CD8-positive, alpha-beta memory T cell (primary cell): Measurements from ENCODE around the gene OR51Q1. TPM values are rescaled to one million over a fixed set of nuclear protein-coding genes. Genes with fewer than 3 reads are reported as not detected.
A peak's percentile ranks its signal among the peaks of the same experiment; 100 is the strongest.

Source experiments
- CTCF ChIA-PET: fragments of 350-600 bp; sonication (Branson Sonifier 250); formaldehyde crosslinking; loops from one replicate; lab custom pipeline; 2021; ENCODE audit warnings: antibody characterized with exemption; lab: Charles Lee
- POLR2A ChIA-PET: fragments of 350-600 bp; sonication (Branson Sonifier 250); formaldehyde crosslinking; loops from one replicate; lab custom pipeline; 2021; ENCODE audit warnings: antibody characterized with exemption; lab: Charles Lee
- DNase-seq, 5 donors: peaks; one replicate each; pipeline versions ENCODE4 v3.0.0 to v3.0.0-alpha.2; 2020 to 2022; ENCODE audit warnings: mixed read lengths in 1 of 5
- H3K27ac ChIP-seq: one replicate; pipeline ENCODE4 v1.7.0; 2013; ENCODE audit warnings: low read depth, mild to moderate bottlenecking, low read length, moderate library complexity
- H3K27me3 ChIP-seq: 2 replicates; pipeline ENCODE4 v1.7.0; 2013; ENCODE audit warnings: low read length, mild to moderate bottlenecking; ENCODE audit not compliant: insufficient read depth, poor library complexity, severe bottlenecking
- H3K36me3 ChIP-seq: 2 replicates; pipeline ENCODE4 v1.7.0; 2013; ENCODE audit warnings: mild to moderate bottlenecking, low read length, moderate library complexity; ENCODE audit not compliant: insufficient read depth
- H3K4me1 ChIP-seq: 2 replicates; pipeline ENCODE4 v1.7.0; 2013; ENCODE audit warnings: mild to moderate bottlenecking, low read length, moderate library complexity; ENCODE audit not compliant: insufficient read depth
- H3K4me3 ChIP-seq: 2 replicates; pipeline ENCODE4 v1.7.0; 2013; ENCODE audit warnings: mild to moderate bottlenecking, low read length
- H3K9me3 ChIP-seq: 2 replicates; pipeline ENCODE4 v1.7.0; 2013; ENCODE audit warnings: mild to moderate bottlenecking, low read length
- H3K27ac Mint-ChIP-seq, 8 donors: one replicate each; pipeline ENCODE4 v1.8.0; 2020 to 2021; ENCODE audit warnings: mixed read lengths in 8 of 8, mild to moderate bottlenecking in 6 of 8, inconsistent platforms in 3 of 8, moderate library complexity in 3 of 8
- H3K27me3 Mint-ChIP-seq, 2 donors: one replicate each; pipeline ENCODE4 v1.8.0; 2020 to 2021; ENCODE audit warnings: mixed read lengths in 2 of 2, mild to moderate bottlenecking in 1 of 2, moderate library complexity in 1 of 2
- H3K36me3 Mint-ChIP-seq, 3 donors: one replicate each; pipeline ENCODE4 v1.8.0; 2020 to 2021; ENCODE audit warnings: mixed read lengths in 3 of 3, inconsistent platforms in 1 of 3, mild to moderate bottlenecking in 1 of 3
- H3K4me1 Mint-ChIP-seq, 3 donors: one replicate each; pipeline ENCODE4 v1.8.0; 2020 to 2021; ENCODE audit warnings: mixed read lengths in 3 of 3, inconsistent platforms in 1 of 3, mild to moderate bottlenecking in 1 of 3
- H3K4me3 Mint-ChIP-seq, 7 donors: one replicate each; pipeline ENCODE4 v1.8.0; 2020 to 2021; ENCODE audit warnings: mixed read lengths in 7 of 7, mild to moderate bottlenecking in 6 of 7, moderate library complexity in 4 of 7, inconsistent platforms in 2 of 7
- H3K9me3 Mint-ChIP-seq, 5 donors: one replicate each; pipeline ENCODE4 v1.8.0; 2020 to 2022; ENCODE audit warnings: mixed read lengths in 5 of 5, mild to moderate bottlenecking in 3 of 5, moderate library complexity in 2 of 5, inconsistent platforms in 1 of 5
- polyA plus RNA-seq: library from polyadenylated mRNA; unstranded; fragments of 300-500 nt; fragmentation: Illumina TruSeq; gene quantifications from one replicate; pipeline ENCODE4 v1.2.3, GENCODE V29; 2021
- total RNA-seq, 2 experiments: library from RNA; stranded (reverse); gene quantifications; one replicate each; pipeline ENCODE4 v1.2.3, GENCODE V29; 2021

The OR51Q1 gene
- total and polyA plus RNA-seq, 3 experiments from 2014 or later, result not detected

DNA sequence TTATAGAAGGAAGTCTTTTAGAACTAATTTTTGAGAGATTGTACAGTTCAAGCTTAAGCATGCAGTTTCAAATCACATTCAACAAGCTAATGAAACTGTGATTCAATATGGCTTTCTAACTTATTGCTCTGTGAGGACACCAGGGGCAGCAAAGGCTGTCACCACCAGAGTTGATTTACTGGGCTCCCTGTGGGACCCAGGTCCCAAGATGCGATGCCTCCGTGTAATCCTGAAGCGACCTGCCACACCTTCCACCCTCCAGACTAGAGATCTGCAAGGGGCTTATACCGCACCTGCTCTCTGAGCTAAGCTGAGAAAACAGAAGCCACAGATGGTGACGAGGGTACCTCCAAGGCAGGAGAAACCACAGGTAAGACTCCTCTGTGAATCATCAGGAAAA is 918 bp upstream of the OR51Q1 start:
- H3K36me3 ChIP-seq, result no peaks in the 10 kb centered on the region
- no peaks in the 10 kb centered on the region for H3K4me1 Mint-ChIP-seq
- H3K4me3 Mint-ChIP-seq, result no peak overlapping the region
- peaks cover 0 to 3% (median 2%) of the 10 kb centered on the region in 5 donors for H3K9me3 Mint-ChIP-seq
- no peak overlapping the region for H3K4me3 ChIP-seq
- H3K9me3 ChIP-seq, result no peaks in the 10 kb centered on the region
- peaks cover 4 to 23% of the 10 kb centered on the region in 2 donors for H3K27me3 Mint-ChIP-seq
- no peaks in the 10 kb centered on the region for H3K4me1 ChIP-seq
- ChIA-PET POLR2A (no interaction called here), CTCF (no interaction called here)
- H3K27me3 ChIP-seq, result no peaks in the 10 kb centered on the region
- DNase-seq, result no peak
- H3K27ac Mint-ChIP-seq, result no peak overlapping the region
- no peaks in the 10 kb centered on the region for H3K36me3 Mint-ChIP-seq
- no peak overlapping the region for H3K27ac ChIP-seq

- Histone ChIP-seq H3K4me3 (no peak overlapping the region), H3K27me3 (no peaks in the 10 kb centered on the region), H3K4me1 (no peaks in the 10 kb centered on the region), H3K36me3 (no peaks in the 10 kb centered on the region), H3K27ac (no peak overlapping the region), H3K9me3 (no peaks in the 10 kb centered on the region)
- Mint-ChIP-seq H3K27me3 (peaks cover 4 to 23% of the 10 kb centered on the region in 2 donors), H3K9me3 (peaks cover 0 to 3% (median 2%) of the 10 kb centered on the region in 5 donors), H3K4me1 (no peaks in the 10 kb centered on the region), H3K4me3 (no peak overlapping the region), H3K27ac (no peak overlapping the region), H3K36me3 (no peaks in the 10 kb centered on the region)
- no peak for DNase-seq
- ChIA-PET CTCF (no interaction called here), POLR2A (no interaction called here)
Measured at GRCh38 chr11:5423131-5423530, 1.2 kb downstream of the OR51Q1 start.

GRCh38 chr11:5441414-5441813 is 19.5 kb downstream of the OR51Q1 start, which contains the start of gene OR51I1:
OR51I1 (minus strand) TSS chr11:5441514; CDS start chr11:5441514, 0 bp downstream.
- no peak within 1 kb of the TSS for H3K4me3 Mint-ChIP-seq
- no peaks in the 10 kb centered on the region for H3K4me1 Mint-ChIP-seq

GRCh38 chr11:5443835-5444393 is 22.0 kb downstream of the OR51Q1 start:
- no peak overlapping the region for H3K4me3 Mint-ChIP-seq
- Histone ChIP-seq H3K27ac (no peak overlapping the region), H3K27me3 (no peaks in the 10 kb centered on the region), H3K36me3 (no peaks in the 10 kb centered on the region), H3K4me1 (no peaks in the 10 kb centered on the region), H3K4me3 (no peak overlapping the region), H3K9me3 (no peaks in the 10 kb centered on the region)
- POLR2A ChIA-PET, result no interaction called here
- H3K36me3 Mint-ChIP-seq, result no peaks in the 10 kb centered on the region
- H3K4me1 Mint-ChIP-seq, result no peaks in the 10 kb centered on the region
- H3K27ac Mint-ChIP-seq, result no peak overlapping the region
- H3K9me3 Mint-ChIP-seq, result no peaks in the 10 kb centered on the region
- DNase-seq, result no peak
- CTCF ChIA-PET, result no interaction called here
- peaks cover 4 to 10% of the 10 kb centered on the region in 2 donors for H3K27me3 Mint-ChIP-seq

More at GRCh38 chr11:5441414-5441813, 19.5 kb downstream of the OR51Q1 start, which contains the start of gene OR51I1:
- peaks cover 4 to 6% of the 10 kb centered on the region in 2 donors for H3K27me3 Mint-ChIP-seq
- DNase-seq, result no peak
- no peaks in the 10 kb centered on the region for H3K27me3 ChIP-seq
- ChIA-PET POLR2A (no interaction called here), CTCF (no interaction called here)
- no peaks in the 10 kb centered on the region for H3K36me3 Mint-ChIP-seq
- no peaks in the 10 kb centered on the region for H3K36me3 ChIP-seq
- no peak within 1 kb of the TSS for H3K4me3 ChIP-seq
- H3K27ac Mint-ChIP-seq, result no peak within 1 kb of the TSS
- no peak within 1 kb of the TSS for H3K27ac ChIP-seq
- no peaks in the 10 kb centered on the region for H3K9me3 Mint-ChIP-seq
- no peaks in the 10 kb centered on the region for H3K9me3 ChIP-seq
- no peaks in the 10 kb centered on the region for H3K4me1 ChIP-seq

DNA sequence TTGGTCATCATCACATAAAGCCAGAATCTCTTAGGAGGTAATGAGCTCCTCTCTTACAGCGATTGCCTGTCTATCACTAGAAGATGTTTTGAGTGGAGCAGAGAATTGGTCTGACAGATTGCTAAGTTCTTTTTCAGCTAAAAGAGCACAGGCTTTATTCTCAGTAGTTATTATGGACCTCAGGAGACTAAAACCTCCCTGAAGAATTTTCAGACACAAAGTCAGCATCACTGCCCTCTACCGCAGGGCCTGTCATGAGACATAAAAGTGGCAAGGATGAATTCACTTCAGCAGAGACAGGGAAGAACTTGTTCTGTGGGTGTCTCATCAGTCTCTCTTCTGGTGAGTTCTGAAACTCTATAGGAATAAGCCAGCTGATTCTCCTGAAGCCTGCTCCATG is 27.1 kb downstream of the OR51Q1 start, which contains the start of gene OR51I2:
OR51I2 (plus strand) TSS at position 301 of the 400 bp plus-strand sequence. CDS start 4,166 bp downstream, outside the sequence.
- Mint-ChIP-seq H3K4me3 (no peak within 1 kb of the TSS), H3K27me3 (peaks cover 2 to 6% of the 10 kb centered on the region in 2 donors), H3K9me3 (peaks cover 0 to 3% (median 0%) of the 10 kb centered on the region in 5 donors), H3K27ac (no peak within 1 kb of the TSS), H3K36me3 (no peaks in the 10 kb centered on the region), H3K4me1 (no peaks in the 10 kb centered on the region)
- no peak within 1 kb of the TSS for H3K4me3 ChIP-seq
- H3K27me3 ChIP-seq, result no peaks in the 10 kb centered on the region
- DNase-seq, result no peak
- no peak within 1 kb of the TSS for H3K27ac ChIP-seq
- ChIA-PET POLR2A (no interaction called here), CTCF (no interaction called here)
- no peaks in the 10 kb centered on the region for H3K36me3 ChIP-seq
- H3K9me3 ChIP-seq, result no peaks in the 10 kb centered on the region
- no peaks in the 10 kb centered on the region for H3K4me1 ChIP-seq

GRCh38 chr11:5449432-5449831 is 27.5 kb downstream of the OR51Q1 start:
- H3K4me3 Mint-ChIP-seq, result no peak overlapping the region
- H3K4me1 Mint-ChIP-seq, result no peaks in the 10 kb centered on the region
- Histone ChIP-seq H3K27ac (no peak overlapping the region), H3K9me3 (no peaks in the 10 kb centered on the region), H3K36me3 (no peaks in the 10 kb centered on the region), H3K27me3 (no peaks in the 10 kb centered on the region), H3K4me1 (no peaks in the 10 kb centered on the region), H3K4me3 (no peak overlapping the region)
- H3K27ac Mint-ChIP-seq, result no peak overlapping the region
- H3K9me3 Mint-ChIP-seq, result peaks cover 0 to 3% (median 0%) of the 10 kb centered on the region in 5 donors
- no peaks in the 10 kb centered on the region for H3K36me3 Mint-ChIP-seq
- H3K27me3 Mint-ChIP-seq, result peaks cover 3 to 4% of the 10 kb centered on the region in 2 donors
- CTCF ChIA-PET, result no interaction called here
- DNase-seq, result no peak
- POLR2A ChIA-PET, result no interaction called here

GRCh38 chr11:5460983-5461621 is 39.2 kb downstream of the OR51Q1 start:
- no peaks in the 10 kb centered on the region for H3K9me3 ChIP-seq
- Mint-ChIP-seq H3K36me3 (no peaks in the 10 kb centered on the region), H3K4me3 (no peak overlapping the region), H3K9me3 (peaks cover 0 to 3% (median 0%) of the 10 kb centered on the region in 5 donors), H3K27ac (no peak overlapping the region), H3K4me1 (no peaks in the 10 kb centered on the region), H3K27me3 (peaks cover 6 to 21% of the 10 kb centered on the region in 2 donors)
- H3K4me3 ChIP-seq, result no peak overlapping the region
- H3K27ac ChIP-seq, result no peak overlapping the region
- no peaks in the 10 kb centered on the region for H3K36me3 ChIP-seq
- H3K27me3 ChIP-seq, result no peaks in the 10 kb centered on the region
- H3K4me1 ChIP-seq, result no peaks in the 10 kb centered on the region
- no peak for DNase-seq
- ChIA-PET CTCF (no interaction called here), POLR2A (no interaction called here)

DNA sequence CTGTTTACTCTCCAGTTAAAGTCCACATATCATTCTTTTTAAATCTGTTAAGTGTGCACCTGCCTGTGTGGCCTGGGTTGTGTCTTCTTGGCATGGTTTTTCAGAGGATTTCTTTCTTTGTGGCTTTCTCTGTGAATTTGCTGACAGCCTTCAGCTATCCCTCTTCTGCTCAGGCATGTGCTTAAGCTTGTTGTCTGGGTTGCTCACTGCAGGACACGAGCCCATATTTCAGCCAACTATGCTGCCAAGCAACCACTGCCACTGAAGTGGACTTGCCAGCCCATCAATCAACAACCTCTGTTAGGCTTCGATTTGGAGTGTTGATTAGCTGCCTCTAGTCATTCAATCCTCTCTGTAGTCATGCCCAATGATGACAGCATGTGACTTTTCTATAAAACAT is 45.6 kb downstream of the OR51Q1 start:
- H3K36me3 ChIP-seq, result no peaks in the 10 kb centered on the region
- Mint-ChIP-seq H3K4me3 (peak overlapping the region in 1 of 7 donors; percentile 49), H3K27ac (no peak overlapping the region), H3K4me1 (no peaks in the 10 kb centered on the region), H3K9me3 (no peaks in the 10 kb centered on the region), H3K27me3 (peaks cover 3 to 20% of the 10 kb centered on the region in 2 donors), H3K36me3 (no peaks in the 10 kb centered on the region)
- no peak for DNase-seq
- no peak overlapping the region for H3K4me3 ChIP-seq
- no peaks in the 10 kb centered on the region for H3K4me1 ChIP-seq
- no peaks in the 10 kb centered on the region for H3K27me3 ChIP-seq
- CTCF ChIA-PET, result no interaction called here
- no peak overlapping the region for H3K27ac ChIP-seq
- POLR2A ChIA-PET, result no interaction called here
- H3K9me3 ChIP-seq, result no peaks in the 10 kb centered on the region
